SK-N-SH treated with all-trans-retinoic acid at 6 μM for 48 hours (cell line): ENCODE results near the gene NOXO1.
A peak's percentile ranks its signal among the peaks of the same experiment; 100 is the strongest.
"Not testable (repeated sequence)": the region's sequence is repeated elsewhere in the genome, so short reads cannot be mapped to it uniquely, and the experiment has no call there.

ENCODE experiments used
- ATAC-seq: fragments of 200-7000 bp; cut with Tn5 transposase; 3 replicates; pipeline ENCODE4 v1.9.1; 2020; ENCODE audit warnings: mild to moderate bottlenecking, moderate library complexity
- ARNTL ChIP-seq: fragments of 450-650 bp; formaldehyde crosslinking; IDR thresholded peaks from 2 replicates; pipeline ENCODE4 v1.5.0; 2020; ENCODE audit warnings: low read depth, mild to moderate bottlenecking, moderate library complexity, borderline replicate concordance
- BACH2 ChIP-seq: fragments of 250-450 bp; sonication (Bioruptor Pico); IDR thresholded peaks from 2 replicates; pipeline ENCODE4 v1.9.0; 2021; ENCODE audit warnings: mild to moderate bottlenecking, borderline replicate concordance
- CSDC2 ChIP-seq: fragments of 250-450 bp; sonication (Bioruptor Pico); IDR thresholded peaks from 2 replicates; pipeline ENCODE4 v1.5.0; 2020; ENCODE audit warnings: mild to moderate bottlenecking, moderate library complexity
- CSRNP3 ChIP-seq: fragments of 250-450 bp; sonication (Bioruptor Pico); IDR thresholded peaks from 2 replicates; pipeline ENCODE4 v1.5.1; 2021; ENCODE audit warnings: mild to moderate bottlenecking, moderate library complexity
- ESRRG ChIP-seq: fragments of 250-450 bp; sonication (Bioruptor Pico); IDR thresholded peaks from 2 replicates; pipeline ENCODE4 v1.6.1; 2021; ENCODE audit warnings: mild to moderate bottlenecking
- GLIS3 ChIP-seq: fragments of 250-450 bp; sonication (Bioruptor Pico); IDR thresholded peaks from 2 replicates; pipeline ENCODE4 v1.5.0; 2020; ENCODE audit warnings: mild to moderate bottlenecking, moderate library complexity
- ISL1 ChIP-seq: fragments of 250-450 bp; sonication (Bioruptor Pico); IDR thresholded peaks from 2 replicates; pipeline ENCODE4 v2.1.2; 2022; ENCODE audit warnings: mild to moderate bottlenecking, moderate library complexity
- OSR1 ChIP-seq: fragments of 250-450 bp; sonication (Bioruptor Pico); IDR thresholded peaks from 2 replicates; pipeline ENCODE4 v1.8.0; 2022; ENCODE audit warnings: moderate library complexity, mild to moderate bottlenecking, inconsistent platforms
- PPARA ChIP-seq: fragments of 250-450 bp; sonication (Bioruptor Pico); IDR thresholded peaks from 2 replicates; pipeline ENCODE4 v1.5.0; 2020; ENCODE audit warnings: mild to moderate bottlenecking, borderline replicate concordance
- RARB ChIP-seq: fragments of 250-450 bp; sonication (Bioruptor Pico); IDR thresholded peaks from 2 replicates; pipeline ENCODE4 v1.8.0; 2021; ENCODE audit warnings: mild to moderate bottlenecking, moderate library complexity
- SNAI2 ChIP-seq: fragments of 250-450 bp; sonication (Bioruptor Pico); IDR thresholded peaks from 2 replicates; pipeline ENCODE4 v1.5.0; 2020; ENCODE audit warnings: mild to moderate bottlenecking, moderate library complexity
- TCF4 ChIP-seq: fragments of 250-450 bp; sonication (Bioruptor Pico); IDR thresholded peaks from 2 replicates; pipeline ENCODE4 v1.8.0; 2021; ENCODE audit warnings: mild to moderate bottlenecking, moderate library complexity, borderline replicate concordance
- TOX ChIP-seq: fragments of 250-450 bp; sonication (Bioruptor Pico); IDR thresholded peaks from 2 replicates; pipeline ENCODE4 v1.8.0; 2021; ENCODE audit warnings: mild to moderate bottlenecking, moderate library complexity, borderline replicate concordance
- TSHZ2 ChIP-seq: fragments of 250-450 bp; sonication (Bioruptor Pico); IDR thresholded peaks from 2 replicates; pipeline ENCODE4 v1.5.0; 2020; ENCODE audit warnings: mild to moderate bottlenecking, moderate library complexity
- ZFP3 ChIP-seq: fragments of 250-450 bp; sonication (Bioruptor Pico); IDR thresholded peaks from 2 replicates; pipeline ENCODE4 v1.5.0; 2020; ENCODE audit warnings: mild to moderate bottlenecking, moderate library complexity
- ZNF565 ChIP-seq: fragments of 450-650 bp; formaldehyde crosslinking; conservative IDR thresholded peaks from 2 replicates; pipeline ENCODE4 v1.5.0; 2020; ENCODE audit warnings: low read depth, mild to moderate bottlenecking, moderate library complexity
- ZNF70 ChIP-seq: fragments of 450-650 bp; formaldehyde crosslinking; IDR thresholded peaks from 2 replicates; pipeline ENCODE4 v1.5.0; 2020; ENCODE audit warnings: mild to moderate bottlenecking, moderate library complexity
- TF ChIP-seq, protein P1 (sequence below): fragments of 250-450 bp; sonication (Bioruptor Pico); IDR thresholded peaks from 2 replicates; pipeline ENCODE4 v1.5.1; 2020; ENCODE audit warnings: low read depth, mild to moderate bottlenecking, moderate library complexity
- TF ChIP-seq, protein P2 (sequence below): fragments of 250-450 bp; sonication (Bioruptor Pico); IDR thresholded peaks from 2 replicates; pipeline ENCODE4 v1.8.0; 2020; ENCODE audit warnings: mild to moderate bottlenecking, moderate library complexity, borderline replicate concordance

The NOXO1 gene

DNA sequence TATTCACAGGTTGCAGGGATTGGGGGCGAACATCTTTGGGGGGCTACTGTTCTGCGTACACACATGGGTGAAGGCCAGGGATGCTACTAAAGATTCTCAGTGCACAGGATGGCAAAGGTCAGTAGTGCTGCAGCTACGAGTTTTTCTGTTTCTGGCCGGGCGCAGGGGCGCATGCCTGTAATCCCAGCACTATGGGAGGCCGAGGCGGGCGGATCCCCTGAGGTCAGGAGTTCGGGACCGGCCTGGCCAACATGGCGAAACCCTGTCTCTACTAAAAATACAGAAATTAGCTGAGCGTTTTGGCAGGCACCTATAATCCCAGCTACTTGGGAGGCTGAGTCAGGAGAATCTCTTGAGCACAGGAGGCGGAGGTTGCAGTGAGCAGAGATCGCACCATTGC, 32.3 kb upstream of the NOXO1 start (continued):
- TF ChIP-seq, protein P1, sequence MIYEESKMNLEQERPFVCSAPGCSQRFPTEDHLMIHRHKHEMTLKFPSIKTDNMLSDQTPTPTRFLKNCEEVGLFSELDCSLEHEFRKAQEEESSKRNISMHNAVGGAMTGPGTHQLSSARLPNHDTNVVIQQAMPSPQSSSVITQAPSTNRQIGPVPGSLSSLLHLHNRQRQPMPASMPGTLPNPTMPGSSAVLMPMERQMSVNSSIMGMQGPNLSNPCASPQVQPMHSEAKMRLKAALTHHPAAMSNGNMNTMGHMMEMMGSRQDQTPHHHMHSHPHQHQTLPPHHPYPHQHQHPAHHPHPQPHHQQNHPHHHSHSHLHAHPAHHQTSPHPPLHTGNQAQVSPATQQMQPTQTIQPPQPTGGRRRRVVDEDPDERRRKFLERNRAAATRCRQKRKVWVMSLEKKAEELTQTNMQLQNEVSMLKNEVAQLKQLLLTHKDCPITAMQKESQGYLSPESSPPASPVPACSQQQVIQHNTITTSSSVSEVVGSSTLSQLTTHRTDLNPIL: no peak
- TF ChIP-seq, all 23 proteins: peak for 0

DNA sequence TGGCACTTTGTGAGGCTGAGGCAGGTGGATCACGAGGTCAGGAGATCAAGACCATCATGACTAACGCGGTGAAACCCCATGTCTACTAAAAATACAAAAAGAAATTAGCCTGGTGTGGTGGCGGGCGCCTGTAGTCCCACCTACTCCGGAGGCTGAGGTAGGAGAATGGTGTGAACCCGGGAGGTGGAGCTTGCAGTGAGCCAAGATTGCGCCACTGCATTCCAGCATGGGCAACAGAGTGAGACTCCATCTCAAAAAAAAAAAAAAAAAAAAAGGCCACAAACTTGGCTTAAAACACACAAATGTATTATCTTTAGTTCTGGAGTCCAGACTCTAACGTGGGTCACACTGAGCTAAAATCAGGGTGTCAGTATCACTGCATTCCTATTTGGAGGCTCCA, 30.5 kb upstream of the NOXO1 start:
- ATAC-seq: not testable (repeated sequence)

GRCh38 chr16:2009791-2010510, 28.7 kb upstream of the NOXO1 start, which contains the start of gene ZNF598:
Gene ZNF598, minus strand, starts transcription at chr16:2009821.
- ATAC-seq: peak; percentile 93

DNA sequence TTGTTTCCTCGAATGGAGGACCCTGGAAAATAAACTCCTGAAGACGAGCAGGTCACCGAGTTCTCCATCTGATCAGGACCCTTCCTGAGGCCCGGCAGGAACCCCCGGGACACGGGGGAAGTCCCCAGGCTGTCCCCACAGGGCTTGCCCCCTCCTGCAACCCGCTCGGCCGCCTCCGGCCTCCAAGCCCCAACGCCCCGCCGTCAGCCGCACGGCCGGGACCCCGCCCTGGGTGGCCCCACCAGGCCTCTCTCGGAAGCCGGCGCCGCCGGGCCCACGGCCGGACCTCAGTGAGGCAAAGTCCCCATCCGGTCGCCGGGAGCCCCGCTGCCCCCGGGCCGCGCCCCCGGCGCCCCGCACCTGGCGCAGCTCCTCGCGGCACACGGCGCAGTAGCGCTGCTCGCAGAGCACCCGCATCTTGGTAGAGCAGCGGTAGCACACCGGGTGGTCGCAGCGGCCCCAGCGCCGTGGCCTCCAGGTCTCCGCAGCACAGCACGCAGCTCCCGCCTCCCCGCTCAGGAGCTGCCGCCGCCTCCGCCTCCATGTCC, 28.0 kb upstream of the NOXO1 start:
- ATAC-seq: peak; percentile 2; the same call in 2 of the 3 replicates
- TF ChIP-seq, protein P2, sequence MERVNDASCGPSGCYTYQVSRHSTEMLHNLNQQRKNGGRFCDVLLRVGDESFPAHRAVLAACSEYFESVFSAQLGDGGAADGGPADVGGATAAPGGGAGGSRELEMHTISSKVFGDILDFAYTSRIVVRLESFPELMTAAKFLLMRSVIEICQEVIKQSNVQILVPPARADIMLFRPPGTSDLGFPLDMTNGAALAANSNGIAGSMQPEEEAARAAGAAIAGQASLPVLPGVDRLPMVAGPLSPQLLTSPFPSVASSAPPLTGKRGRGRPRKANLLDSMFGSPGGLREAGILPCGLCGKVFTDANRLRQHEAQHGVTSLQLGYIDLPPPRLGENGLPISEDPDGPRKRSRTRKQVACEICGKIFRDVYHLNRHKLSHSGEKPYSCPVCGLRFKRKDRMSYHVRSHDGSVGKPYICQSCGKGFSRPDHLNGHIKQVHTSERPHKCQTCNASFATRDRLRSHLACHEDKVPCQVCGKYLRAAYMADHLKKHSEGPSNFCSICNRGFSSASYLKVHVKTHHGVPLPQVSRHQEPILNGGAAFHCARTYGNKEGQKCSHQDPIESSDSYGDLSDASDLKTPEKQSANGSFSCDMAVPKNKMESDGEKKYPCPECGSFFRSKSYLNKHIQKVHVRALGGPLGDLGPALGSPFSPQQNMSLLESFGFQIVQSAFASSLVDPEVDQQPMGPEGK: no peak
- TF ChIP-seq, protein P1: no peak
- TF ChIP-seq ARNTL (CRISPR knock-in tag) (no peak), ESRRG (CRISPR knock-in tag) (no peak), ISL1 (CRISPR knock-in tag) (no peak), TOX (CRISPR knock-in tag) (no peak), GLIS3 (no peak), ZNF70 (CRISPR knock-in tag) (no peak), RARB (CRISPR knock-in tag) (no peak), CSDC2 (CRISPR knock-in tag) (no peak), ZNF565 (CRISPR knock-in tag) (no peak), OSR1 (CRISPR knock-in tag) (no peak), PPARA (CRISPR knock-in tag) (no peak), BACH2 (CRISPR knock-in tag) (no peak), SNAI2 (CRISPR knock-in tag) (no peak)

More at GRCh38 chr16:2009791-2010510, 28.7 kb upstream of the NOXO1 start, which contains the start of gene ZNF598:
- TF ChIP-seq SNAI2 (CRISPR knock-in tag): peak; percentile 57; the same call in 1 of the 2 replicates
- TF ChIP-seq ZFP3 (CRISPR knock-in tag): peak; percentile 33; the same call in 1 of the 2 replicates
- TF ChIP-seq TCF4 (CRISPR knock-in tag): no peak
- peak; percentile 71 for TF ChIP-seq TSHZ2
- TF ChIP-seq PPARA (CRISPR knock-in tag): no peak
- no peak for TF ChIP-seq ZNF565 (CRISPR knock-in tag)
- TF ChIP-seq CSDC2 (CRISPR knock-in tag): peak; percentile 75; the same call in 1 of the 2 replicates
- TF ChIP-seq, protein P2: no peak
- TF ChIP-seq CSRNP3: no peak
- TF ChIP-seq, all 23 proteins: peak for 4
